Epithelial cell of umbilical artery (primary cell): Measurements from ENCODE around the gene PDIA3. TPM values are rescaled to one million over a fixed set of nuclear protein-coding genes. Genes with fewer than 3 reads are reported as not detected.

Source experiments
- total RNA-seq: library from RNA; depleted of rRNA; stranded (reverse); fragments of >200 nt; gene quantifications from 2 replicates; pipeline ENCODE4 v1.2.3, GENCODE V29; 2014

The PDIA3 gene
- 179 and 183 TPM in 2 replicates for total RNA-seq

GRCh38 chr15:43746245-43746902 is at the start of gene PDIA3:
TSS of gene PDIA3 (plus strand) at chr15:43746438. CDS start at chr15:43746540, 102 bp downstream.

GRCh38 chr15:43776718-43777266 is 30.6 kb downstream of the PDIA3 start, which contains the start of gene ELL3:
TSS of gene ELL3 (minus strand) at chr15:43776966. CDS start at chr15:43776901, 65 bp downstream.

GRCh38 chr15:43791993-43792760 is 45.9 kb downstream of the PDIA3 start, which contains the start of gene SERF2:
TSS of gene SERF2 (plus strand) at chr15:43792320. CDS start at chr15:43792377, 57 bp downstream.

GRCh38 chr15:43799945-43800285 is 53.7 kb downstream of the PDIA3 start, which contains the start of gene SERINC4:
TSS of gene SERINC4 (minus strand) at chr15:43800220. CDS start at chr15:43799986, 234 bp downstream.

GRCh38 chr15:43800286-43801141 is 54.3 kb downstream of the PDIA3 start, which contains the start of gene HYPK:
TSS of gene HYPK (plus strand) at chr15:43800599. CDS start at chr15:43800623, 24 bp downstream.

Other genes with a start within 250 kb of the PDIA3 start
- gene MAP1A, start 228.8 kb upstream of the PDIA3 start, total RNA-seq = 0.65 and 1.5 TPM in 2 replicates
- gene PPIP5K1, start 156.2 kb upstream of the PDIA3 start, total RNA-seq = 6.8 and 23.4 TPM in 2 replicates
- not detected in 2 replicates for gene CKMT1B, start 152.4 kb upstream of the PDIA3 start, total RNA-seq
- gene STRC, start 127.6 kb upstream of the PDIA3 start, total RNA-seq = 0.46 TPM in 1 of 2 replicates, not detected in the other
- gene CATSPER2, start 97.6 kb upstream of the PDIA3 start, total RNA-seq = 0.76 and 1.6 TPM in 2 replicates
- gene CKMT1A, start 52.6 kb upstream of the PDIA3 start, total RNA-seq = not detected in 2 replicates
- gene ELL3, start 30.5 kb downstream of the PDIA3 start, total RNA-seq = 1.1 and 4.5 TPM in 2 replicates
- gene SERF2, start 45.9 kb downstream of the PDIA3 start, total RNA-seq = 352 and 745 TPM in 2 replicates
- not detected in 2 replicates for gene SERINC4, start 53.8 kb downstream of the PDIA3 start, total RNA-seq
- gene HYPK, start 54.2 kb downstream of the PDIA3 start, total RNA-seq = 2.9 and 23.7 TPM in 2 replicates
- 26.6 and 40.0 TPM in 2 replicates for gene MFAP1, start 78.3 kb downstream of the PDIA3 start, total RNA-seq
- 15.6 and 23.7 TPM in 2 replicates for gene WDR76, start 80.6 kb downstream of the PDIA3 start, total RNA-seq